Right atrium auricular region (tissue), 2 donors: ENCODE data around the gene DLL1. TPM values are rescaled to one million over a fixed set of nuclear protein-coding genes. Genes with fewer than 3 reads are reported as not detected.
"Not testable (repeated sequence)": the region's sequence is repeated elsewhere in the genome, so short reads cannot be mapped to it uniquely, and the experiment has no call there.

ENCODE experiments used
- DNase-seq: peaks from one replicate; pipeline ENCODE4 v3.0.0-alpha.2; 2019; ENCODE audit warnings: low spot score
- H3K27ac ChIP-seq, 2 donors: fragments of 200-600 bp; sonication (generic); 1 replicate in 1 of 2; 2 replicates in 1 of 2; pipeline ENCODE4 v1.5.1; 2016 to 2019
- H3K27me3 ChIP-seq, 2 donors: fragments of 200-600 bp; sonication (generic); one replicate each; pipeline versions ENCODE4 v1.5.1 to v1.6.0; 2017 to 2019
- H3K36me3 ChIP-seq: fragments of 200-600 bp; sonication (generic); one replicate; pipeline ENCODE4 v1.5.1; 2016
- H3K4me1 ChIP-seq, 2 donors: fragments of 200-600 bp; sonication (generic); one replicate each; pipeline versions ENCODE4 v1.5.1 to v1.6.0; 2017 to 2019
- H3K4me3 ChIP-seq, 2 donors: fragments of 200-600 bp; sonication (generic); 1 replicate in 1 of 2; 2 replicates in 1 of 2; pipeline ENCODE4 v1.5.1; 2017 to 2019; ENCODE audit warnings: mild to moderate bottlenecking in 1 of 2, moderate library complexity in 1 of 2
- H3K9me3 ChIP-seq, 2 donors: fragments of 200-600 bp; sonication (generic); one replicate each; pipeline ENCODE4 v1.5.1; 2019
- CTCF ChIP-seq, 2 donors: fragments of 200-600 bp; sonication (generic); IDR thresholded peaks; one replicate each; pipeline ENCODE4 v1.5.1; 2019; ENCODE audit warnings: antibody characterized with exemption in 2 of 2
- total RNA-seq, 2 donors: library from RNA; depleted of rRNA; stranded (reverse); fragments of >200 nt; gene quantifications; one replicate each; pipeline ENCODE4 v1.1.0, GENCODE V29; 2016

DLL1 gene
- total RNA-seq, 2 donors from 2014 or later, result 11.2 to 22.0 TPM

- H3K9me3 ChIP-seq, result no peaks in the 10 kb centered on the region
- no peak for TF ChIP-seq CTCF (IDR thresholded peaks at IDR 0.05)
- no peaks in the 10 kb centered on the region for H3K27me3 ChIP-seq
- H3K4me3 ChIP-seq, result no peak overlapping the region
- DNase-seq, result peak; percentile 84
- no peaks in the 10 kb centered on the region for H3K4me1 ChIP-seq
- peak overlapping the region; percentile 34 to 35 for H3K27ac ChIP-seq
- H3K36me3 ChIP-seq, result no peaks in the 10 kb centered on the region
Measured at GRCh38 chr6:170265655-170266054, 25.2 kb downstream of the DLL1 start.

GRCh38 chr6:170264644-170265043, 26.2 kb downstream of the DLL1 start:
- not testable (repeated sequence) for H3K4me1 ChIP-seq, DNase-seq, H3K9me3 ChIP-seq, H3K36me3 ChIP-seq, H3K4me3 ChIP-seq, H3K27ac ChIP-seq, H3K27me3 ChIP-seq

GRCh38 chr6:170264086-170264485, 26.8 kb downstream of the DLL1 start:
- no peak for TF ChIP-seq CTCF (IDR thresholded peaks at IDR 0.05)
- DNase-seq, result no peak
- Histone ChIP-seq H3K4me3 (no peak overlapping the region), H3K36me3 (no peaks in the 10 kb centered on the region), H3K9me3 (no peaks in the 10 kb centered on the region), H3K4me1 (no peaks in the 10 kb centered on the region), H3K27me3 (no peaks in the 10 kb centered on the region), H3K27ac (no peak overlapping the region)

- TF ChIP-seq CTCF (IDR thresholded peaks at IDR 0.05), result no peak
- H3K9me3 ChIP-seq, result no peaks in the 10 kb centered on the region
Measured at GRCh38 chr6:170263410-170263809, 27.5 kb downstream of the DLL1 start.

GRCh38 chr6:170262489-170263088, 28.3 kb downstream of the DLL1 start:
- Histone ChIP-seq H3K27ac (no peak overlapping the region), H3K36me3 (no peaks in the 10 kb centered on the region), H3K27me3 (no peaks in the 10 kb centered on the region), H3K4me1 (no peaks in the 10 kb centered on the region), H3K4me3 (no peak overlapping the region), H3K9me3 (no peaks in the 10 kb centered on the region)
- no peak for TF ChIP-seq CTCF (IDR thresholded peaks at IDR 0.05)
- no peak for DNase-seq

More at GRCh38 chr6:170263410-170263809, 27.5 kb downstream of the DLL1 start:
- no peaks in the 10 kb centered on the region for H3K4me1 ChIP-seq
- H3K27ac ChIP-seq, result no peak overlapping the region
- DNase-seq, result no peak
- H3K36me3 ChIP-seq, result no peaks in the 10 kb centered on the region
- no peak overlapping the region for H3K4me3 ChIP-seq
- no peaks in the 10 kb centered on the region for H3K27me3 ChIP-seq

- Histone ChIP-seq H3K4me1 (no peaks in the 10 kb centered on the region), H3K27me3 (no peaks in the 10 kb centered on the region), H3K27ac (no peak overlapping the region), H3K9me3 (no peaks in the 10 kb centered on the region), H3K4me3 (no peak overlapping the region), H3K36me3 (no peaks in the 10 kb centered on the region)
- DNase-seq, result no peak
- no peak for TF ChIP-seq CTCF (IDR thresholded peaks at IDR 0.05)
Measured at GRCh38 chr6:170261643-170262488, 29.0 kb downstream of the DLL1 start.
